Measurements from ENCODE around the gene MMP24.
"Not testable (repeated sequence)": the region's sequence is repeated elsewhere in the genome, so short reads cannot be mapped to it uniquely, and the experiment has no call there.

- TF ChIP-seq CTCF (IDR thresholded peaks at IDR 0.05; ENCODE audit: insufficient read depth, low read depth, low read length); EZH2 (IDR thresholded peaks at IDR 0.05; ENCODE audit: insufficient read depth, low read length): not testable (repeated sequence)
Observed at GRCh38 chr20:35189223-35189622, 37.3 kb upstream of the MMP24 start.
